Stimulated activated CD4-positive, alpha-beta T cell treated with anti-CD3 and anti-CD28 coated beads, TNF-alpha, amount 100 ng/mL, for 4 hours (primary cell): ENCODE results near the gene KDM6B.

Source experiments
- DNase-seq, 3 experiments: peaks; one replicate each; pipeline ENCODE4 v3.0.0-alpha.2; 2020; ENCODE audit warnings: low read depth in 3 of 3

Gene KDM6B

DNA sequence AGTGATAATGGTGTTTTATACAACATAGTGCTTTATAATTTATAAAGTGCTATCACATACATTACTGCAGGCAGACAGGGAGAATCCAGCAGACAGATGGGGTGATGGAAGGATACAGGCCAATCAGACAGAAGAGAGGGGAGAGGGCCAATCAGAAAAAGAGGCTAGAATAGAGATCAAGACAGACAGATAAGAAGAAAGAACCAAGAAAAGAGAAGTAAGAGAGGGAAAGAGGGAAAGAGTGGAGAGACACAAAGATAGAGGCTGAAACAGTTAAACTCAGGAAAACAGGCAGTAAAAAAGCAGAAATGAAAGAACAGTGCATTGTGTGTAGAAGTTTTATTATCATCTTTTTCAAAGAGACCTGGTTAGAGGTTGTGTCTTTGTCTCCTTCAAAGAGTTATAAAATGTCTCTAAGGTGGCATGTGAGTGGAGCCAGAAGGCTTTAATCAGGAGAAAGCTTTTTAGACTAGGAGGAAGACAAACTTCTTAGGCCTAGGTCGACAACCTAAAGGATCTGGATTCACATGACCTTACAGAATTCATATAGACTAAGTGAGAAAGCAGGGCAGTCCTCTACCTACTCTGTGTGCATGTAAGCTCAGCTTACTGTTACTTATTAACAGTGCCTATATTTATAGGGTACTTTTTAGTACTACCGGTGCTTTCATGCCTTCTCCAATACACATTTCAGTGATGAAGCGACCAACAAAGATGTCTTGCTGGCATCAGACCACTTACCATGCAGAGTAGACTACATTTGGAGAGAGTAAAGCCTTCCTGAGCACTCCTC lies 46.3 kb downstream of the KDM6B start:
- no peak for DNase-seq

DNA sequence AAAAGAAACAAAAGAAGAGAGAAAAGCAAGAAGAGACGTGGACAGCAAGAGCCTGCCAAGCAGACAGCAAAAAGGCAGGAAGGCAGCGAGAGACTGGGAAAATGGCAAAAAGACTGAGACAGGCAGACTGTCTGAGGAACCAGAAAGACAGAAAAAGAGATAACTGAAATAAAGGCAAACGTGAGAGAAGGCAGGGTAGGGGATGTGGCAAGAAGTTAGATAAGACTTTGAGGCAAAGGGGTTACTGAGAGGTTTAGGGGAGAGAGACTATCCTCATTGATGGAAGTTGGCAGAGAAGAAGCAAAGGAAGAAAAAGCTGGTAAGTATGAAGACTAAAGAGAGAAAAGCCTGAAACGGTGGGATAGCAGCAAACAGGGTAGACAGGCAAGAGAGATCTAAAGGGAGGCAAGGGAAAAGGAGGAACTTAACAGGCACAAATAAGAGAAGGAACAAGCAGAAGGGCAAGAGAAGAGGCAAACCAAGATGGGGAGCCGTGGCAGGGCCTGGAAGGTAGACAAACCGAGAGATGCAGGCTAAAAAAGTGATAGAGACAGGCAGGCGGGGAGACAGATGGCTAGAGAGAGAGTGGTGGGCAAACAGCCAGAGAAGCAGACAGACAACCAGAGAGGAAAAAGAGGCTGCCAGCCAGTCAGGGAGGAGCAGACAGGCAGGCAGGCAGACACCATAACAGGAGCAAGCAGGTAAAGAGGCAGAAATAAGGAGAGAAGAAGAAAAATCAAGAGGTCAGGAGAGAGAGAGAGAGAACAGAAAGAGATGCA lies 47.4 kb downstream of the KDM6B start:
- no peak for DNase-seq

DNA sequence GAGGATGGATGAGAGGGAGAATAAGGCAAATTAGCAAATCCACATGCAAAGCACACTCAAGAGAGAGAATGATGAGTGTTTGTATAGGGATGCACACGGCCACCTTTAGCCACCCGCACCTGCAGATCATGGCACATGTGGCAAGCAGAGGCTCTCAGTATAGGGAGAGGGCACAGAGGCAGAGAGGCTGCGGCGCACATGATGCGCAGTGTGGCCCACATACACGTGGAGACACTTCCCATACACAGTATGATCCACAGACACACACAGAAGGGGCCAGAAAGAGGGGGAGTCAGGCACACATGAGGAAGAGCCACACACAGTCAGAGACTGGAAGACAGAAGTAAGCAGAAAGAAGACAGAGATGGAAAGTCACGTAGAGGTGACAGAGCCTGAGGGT lies 48.1 kb downstream of the KDM6B start:
- no peak for DNase-seq

- no peak for DNase-seq
Observed at GRCh38 chr17:7882629-7883028, 48.6 kb downstream of the KDM6B start.
